Activated CD4-positive, CD25-positive, alpha-beta regulatory T cell treated with anti-CD3 and anti-CD28 coated beads, Interleukin-2, amount 50 U/mL, for 24 hours (primary cell): ENCODE results near the gene LPIN1.
"Not testable (repeated sequence)": the region's sequence is repeated elsewhere in the genome, so short reads cannot be mapped to it uniquely, and the experiment has no call there.

ENCODE experiments used
- ATAC-seq, 2 donors: fragments of 150-1000 bp; cut with Tn5 transposase; one replicate each; pipeline ENCODE4 v1.10.0; 2021; ENCODE audit warnings: mild to moderate bottlenecking in 1 of 2, moderate library complexity in 1 of 2

LPIN1 gene

GRCh38 chr2:11744631-11745394, 1.6 kb upstream of the LPIN1 start:
- ATAC-seq, result no peak

- ATAC-seq, result no peak
These were observed 638 bp upstream of the LPIN1 start for GRCh38 chr2:11745613-11746375.

- ATAC-seq, result peak in 1 of 2 donors; percentile 12
These were observed 501 bp downstream of the LPIN1 start for GRCh38 chr2:11746807-11747459.

GRCh38 chr2:11748018-11748860, 1.8 kb downstream of the LPIN1 start:
- ATAC-seq, result no peak

GRCh38 chr2:11748861-11749645, 2.6 kb downstream of the LPIN1 start:
- ATAC-seq, result no peak

GRCh38 chr2:11749646-11750349, 3.4 kb downstream of the LPIN1 start:
- no peak for ATAC-seq

GRCh38 chr2:11750422-11750821, 4.0 kb downstream of the LPIN1 start:
- ATAC-seq, result peak; percentile 58 to 59

- no peak for ATAC-seq
These were observed 4.5 kb downstream of the LPIN1 start for GRCh38 chr2:11750917-11751316.

GRCh38 chr2:11752906-11753305, 6.5 kb downstream of the LPIN1 start:
- no peak for ATAC-seq

- peak; percentile 57 to 58 for ATAC-seq
These were observed 7.0 kb downstream of the LPIN1 start for GRCh38 chr2:11753452-11753885.

- peak; percentile 74 to 75 for ATAC-seq
These were observed 7.7 kb downstream of the LPIN1 start for GRCh38 chr2:11753886-11754699.

- ATAC-seq, result no peak
These were observed 8.2 kb downstream of the LPIN1 start for GRCh38 chr2:11754700-11755015.

GRCh38 chr2:11757101-11757500, 10.7 kb downstream of the LPIN1 start:
- ATAC-seq, result no peak

GRCh38 chr2:11758187-11758586, 11.8 kb downstream of the LPIN1 start:
- no peak for ATAC-seq

- ATAC-seq, result no peak
These were observed 12.2 kb downstream of the LPIN1 start for GRCh38 chr2:11758647-11759046.

GRCh38 chr2:11759182-11759975, 12.9 kb downstream of the LPIN1 start:
- not testable (repeated sequence) for ATAC-seq

- ATAC-seq, result no peak
These were observed 14.8 kb downstream of the LPIN1 start for GRCh38 chr2:11761259-11761658.

- no peak for ATAC-seq
These were observed 15.6 kb downstream of the LPIN1 start for GRCh38 chr2:11762031-11762430.

- ATAC-seq, result no peak
These were observed 16.5 kb downstream of the LPIN1 start for GRCh38 chr2:11762799-11763461.
